Measurements from ENCODE around the gene OR4C3. TPM values are rescaled to one million over a fixed set of nuclear protein-coding genes. Genes with fewer than 3 reads are reported as not detected.
"Not testable (repeated sequence)": the region's sequence is repeated elsewhere in the genome, so short reads cannot be mapped to it uniquely, and the experiment has no call there.

OR4C3 gene
- total and polyA plus RNA-seq, 7 experiments from 2014 or later, result not detected

- H3K9me3 Mint-ChIP-seq, result peaks cover 4 to 36% (median 20%) of the 10 kb centered on the region in 11 donors
- H3K36me3 ChIP-seq (ENCODE audit: control insufficient read depth in 2 of 3, insufficient read depth in 3 of 3, low read length in 3 of 3); H3K27ac ChIP-seq (ENCODE audit: low read depth, low read length); H3K4me3 Mint-ChIP-seq; intact Hi-C loops (cut with micrococcal nuclease); H3K27me3 Mint-ChIP-seq; POLR2A ChIA-PET; H3K9me3 ChIP-seq (ENCODE audit: control insufficient read depth in 2 of 3, low read length in 3 of 3); ATAC-seq; H3K27ac Mint-ChIP-seq; DNase-seq; H3K27me3 ChIP-seq (ENCODE audit: control insufficient read depth in 2 of 2, insufficient read depth in 2 of 2, low read length in 2 of 2); H3K4me3 ChIP-seq (ENCODE audit: low read length); CTCF ChIA-PET: not testable (repeated sequence)
- H3K36me3 Mint-ChIP-seq, result peaks cover 4 to 16% (median 5%) of the 10 kb centered on the region in 5 donors
- H3K4me1 ChIP-seq (ENCODE audit: control insufficient read depth in 2 of 2, insufficient read depth in 2 of 2, low read length in 2 of 2), result peaks cover 8 to 14% of the 10 kb centered on the region in 2 donors
- peaks cover 13 to 39% (median 35%) of the 10 kb centered on the region in 7 donors for H3K4me1 Mint-ChIP-seq
Observed at GRCh38 chr11:48342505-48342904, 17.8 kb downstream of the OR4C3 start.

GRCh38 chr11:48346286-48346685, 21.6 kb downstream of the OR4C3 start:
- POLR2A ChIA-PET; ATAC-seq; H3K27me3 ChIP-seq (ENCODE audit: control insufficient read depth in 2 of 2, insufficient read depth in 2 of 2, low read length in 2 of 2); H3K36me3 ChIP-seq (ENCODE audit: control insufficient read depth in 2 of 3, insufficient read depth in 3 of 3, low read length in 3 of 3); CTCF ChIA-PET; intact Hi-C loops (cut with micrococcal nuclease); H3K4me3 ChIP-seq (ENCODE audit: low read length); H3K9me3 ChIP-seq (ENCODE audit: control insufficient read depth in 2 of 3, low read length in 3 of 3); H3K27ac ChIP-seq (ENCODE audit: low read depth, low read length): not testable (repeated sequence)
- H3K27me3 Mint-ChIP-seq, result peaks cover 0 to 12% (median 3%) of the 10 kb centered on the region in 5 donors
- peaks cover 8 to 14% of the 10 kb centered on the region in 2 donors for H3K4me1 ChIP-seq (ENCODE audit: control insufficient read depth in 2 of 2, insufficient read depth in 2 of 2, low read length in 2 of 2)
- peaks cover 11 to 30% (median 28%) of the 10 kb centered on the region in 7 donors for H3K4me1 Mint-ChIP-seq
- peaks cover 4 to 66% (median 33%) of the 10 kb centered on the region in 11 donors for H3K9me3 Mint-ChIP-seq
- H3K36me3 Mint-ChIP-seq, result peaks cover 4 to 20% (median 8%) of the 10 kb centered on the region in 5 donors
- peak overlapping the region in 5 of 10 donors; percentile 1 to 62 (median 39) for H3K4me3 Mint-ChIP-seq
- peak in 3 of 9 donors; percentile 9 to 25 (median 12) for DNase-seq
- H3K27ac Mint-ChIP-seq, result peak overlapping the region in 5 of 9 donors; percentile 9 to 61 (median 38)

GRCh38 chr11:48354013-48354412, 29.3 kb downstream of the OR4C3 start:
- CTCF ChIA-PET, result no interaction called here
- H3K4me1 ChIP-seq (ENCODE audit: control insufficient read depth in 2 of 2, insufficient read depth in 2 of 2, low read length in 2 of 2), result no peaks in the 10 kb centered on the region
- no peaks in the 10 kb centered on the region for H3K9me3 ChIP-seq (ENCODE audit: control insufficient read depth in 2 of 3, low read length in 3 of 3)
- no peaks in the 10 kb centered on the region for H3K4me1 Mint-ChIP-seq
- H3K27ac ChIP-seq (ENCODE audit: low read depth, low read length), result no peak overlapping the region
- peaks cover 2 to 10% (median 6%) of the 10 kb centered on the region in 5 donors for H3K27me3 Mint-ChIP-seq
- no peak overlapping the region for H3K4me3 Mint-ChIP-seq
- no peaks in the 10 kb centered on the region for H3K36me3 ChIP-seq (ENCODE audit: control insufficient read depth in 2 of 3, insufficient read depth in 3 of 3, low read length in 3 of 3)
- H3K36me3 Mint-ChIP-seq, result no peaks in the 10 kb centered on the region
- H3K4me3 ChIP-seq (ENCODE audit: low read length), result no peak overlapping the region
- POLR2A ChIA-PET, result no interaction called here
- no peaks in the 10 kb centered on the region for H3K27me3 ChIP-seq (ENCODE audit: control insufficient read depth in 2 of 2, insufficient read depth in 2 of 2, low read length in 2 of 2)
- DNase-seq (no peak), ATAC-seq (no peak)
- intact Hi-C loops (cut with micrococcal nuclease), result no loop called here
- peaks cover 1 to 38% (median 16%) of the 10 kb centered on the region in 11 donors for H3K9me3 Mint-ChIP-seq
- H3K27ac Mint-ChIP-seq, result no peak overlapping the region

- Histone ChIP-seq H3K9me3 (ENCODE audit: control insufficient read depth in 2 of 3, low read length in 3 of 3) (no peaks in the 10 kb centered on the region), H3K4me1 (ENCODE audit: control insufficient read depth in 2 of 2, insufficient read depth in 2 of 2, low read length in 2 of 2) (no peaks in the 10 kb centered on the region), H3K27me3 (ENCODE audit: control insufficient read depth in 2 of 2, insufficient read depth in 2 of 2, low read length in 2 of 2) (no peaks in the 10 kb centered on the region), H3K27ac (ENCODE audit: low read depth, low read length) (no peak overlapping the region), H3K36me3 (ENCODE audit: control insufficient read depth in 2 of 3, insufficient read depth in 3 of 3, low read length in 3 of 3) (no peaks in the 10 kb centered on the region), H3K4me3 (ENCODE audit: low read length) (no peak overlapping the region)
- no peak for DNase-seq
- intact Hi-C loops (cut with micrococcal nuclease), result no loop called here
- Mint-ChIP-seq H3K4me3 (no peak overlapping the region), H3K9me3 (peaks cover 4 to 32% (median 20%) of the 10 kb centered on the region in 11 donors), H3K36me3 (no peaks in the 10 kb centered on the region), H3K4me1 (no peaks in the 10 kb centered on the region), H3K27ac (no peak overlapping the region), H3K27me3 (peaks cover 0 to 15% (median 7%) of the 10 kb centered on the region in 5 donors)
- ChIA-PET POLR2A (no interaction called here), CTCF (no interaction called here)
- ATAC-seq, result no peak
Observed at GRCh38 chr11:48354677-48355076, 30.0 kb downstream of the OR4C3 start.

GRCh38 chr11:48361289-48361688, 36.6 kb downstream of the OR4C3 start:
- H3K27ac ChIP-seq (ENCODE audit: low read depth, low read length); H3K36me3 Mint-ChIP-seq; H3K4me3 ChIP-seq (ENCODE audit: low read length); DNase-seq; CTCF ChIA-PET; ATAC-seq; H3K36me3 ChIP-seq (ENCODE audit: control insufficient read depth in 2 of 3, insufficient read depth in 3 of 3, low read length in 3 of 3); H3K9me3 ChIP-seq (ENCODE audit: control insufficient read depth in 2 of 3, low read length in 3 of 3); POLR2A ChIA-PET; H3K27ac Mint-ChIP-seq; H3K4me1 ChIP-seq (ENCODE audit: control insufficient read depth in 2 of 2, insufficient read depth in 2 of 2, low read length in 2 of 2); H3K27me3 ChIP-seq (ENCODE audit: control insufficient read depth in 2 of 2, insufficient read depth in 2 of 2, low read length in 2 of 2); H3K4me1 Mint-ChIP-seq; H3K4me3 Mint-ChIP-seq; intact Hi-C loops (cut with micrococcal nuclease): not testable (repeated sequence)
- Mint-ChIP-seq H3K9me3 (peaks cover 2 to 36% (median 11%) of the 10 kb centered on the region in 11 donors), H3K27me3 (peaks cover 0 to 15% (median 7%) of the 10 kb centered on the region in 5 donors)

- ATAC-seq, result no peak
- peaks cover 0 to 10% (median 0%) of the 10 kb centered on the region in 11 donors for H3K9me3 Mint-ChIP-seq
- peaks cover 0 to 12% (median 0%) of the 10 kb centered on the region in 5 donors for H3K27me3 Mint-ChIP-seq
- no peaks in the 10 kb centered on the region for H3K4me1 Mint-ChIP-seq
- H3K36me3 ChIP-seq (ENCODE audit: control insufficient read depth in 2 of 3, insufficient read depth in 3 of 3, low read length in 3 of 3), result no peaks in the 10 kb centered on the region
- no peak within 1 kb of the TSS for H3K4me3 ChIP-seq (ENCODE audit: low read length)
- no peak within 1 kb of the TSS for H3K4me3 Mint-ChIP-seq
- no peaks in the 10 kb centered on the region for H3K9me3 ChIP-seq (ENCODE audit: control insufficient read depth in 2 of 3, low read length in 3 of 3)
- no peak within 1 kb of the TSS for H3K27ac Mint-ChIP-seq
- CTCF ChIA-PET, result no interaction called here
- DNase-seq, result no peak
- H3K36me3 Mint-ChIP-seq, result peaks cover 0 to 4% (median 0%) of the 10 kb centered on the region in 5 donors
- intact Hi-C loops (cut with micrococcal nuclease), result no loop called here
- POLR2A ChIA-PET, result no interaction called here
- H3K27me3 ChIP-seq (ENCODE audit: control insufficient read depth in 2 of 2, insufficient read depth in 2 of 2, low read length in 2 of 2), result no peaks in the 10 kb centered on the region
- no peaks in the 10 kb centered on the region for H3K4me1 ChIP-seq (ENCODE audit: control insufficient read depth in 2 of 2, insufficient read depth in 2 of 2, low read length in 2 of 2)
- no peak within 1 kb of the TSS for H3K27ac ChIP-seq (ENCODE audit: low read depth, low read length)
Observed at GRCh38 chr11:48366365-48366764, 41.6 kb downstream of the OR4C3 start, which contains the start of gene OR4C5. Gene OR4C5, minus strand, starts transcription at chr11:48366465. Its CDS starts 0 bp downstream, at chr11:48366465.
